ENCODE data around the gene MINDY4B.

MINDY4B gene

DNA sequence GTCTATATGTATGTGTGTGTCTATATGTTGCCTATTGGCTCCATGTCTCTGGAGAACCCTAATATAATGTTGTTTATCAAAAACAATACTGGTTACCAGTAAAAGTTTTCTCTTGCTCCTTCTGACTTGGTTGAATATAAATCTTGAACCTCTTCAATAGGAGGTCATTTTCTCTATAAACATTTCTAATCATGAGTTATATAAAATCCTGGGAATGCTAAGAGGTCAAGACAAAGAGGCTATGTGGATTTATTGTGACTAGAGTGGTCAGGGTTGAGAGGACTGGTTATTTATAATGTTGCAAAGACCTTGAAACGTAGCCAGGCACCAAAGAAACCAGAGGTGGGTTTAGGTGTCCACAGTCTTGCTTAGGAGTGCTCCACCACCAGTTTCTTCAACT is 1.2 kb upstream of the MINDY4B start:
- Histone ChIP-seq H3K4me3 (ENCODE audit: low read depth, low read length) (no peak overlapping the region), H3K4me1 (ENCODE audit: control insufficient read depth, insufficient read depth, low read length) (no peaks in the 10 kb centered on the region), H3K27ac (ENCODE audit: extremely low read depth, low read depth, low read length) (no peak overlapping the region), H3K36me3 (ENCODE audit: control insufficient read depth in 2 of 2, insufficient read depth in 1 of 2, low read length in 2 of 2) (no peaks in the 10 kb centered on the region), H3K9me3 (ENCODE audit: control insufficient read depth, insufficient read depth, low read depth, low read length) (no peaks in the 10 kb centered on the region)
- POLR2A ChIA-PET = no interaction called here
- TF ChIP-seq, protein P1, sequence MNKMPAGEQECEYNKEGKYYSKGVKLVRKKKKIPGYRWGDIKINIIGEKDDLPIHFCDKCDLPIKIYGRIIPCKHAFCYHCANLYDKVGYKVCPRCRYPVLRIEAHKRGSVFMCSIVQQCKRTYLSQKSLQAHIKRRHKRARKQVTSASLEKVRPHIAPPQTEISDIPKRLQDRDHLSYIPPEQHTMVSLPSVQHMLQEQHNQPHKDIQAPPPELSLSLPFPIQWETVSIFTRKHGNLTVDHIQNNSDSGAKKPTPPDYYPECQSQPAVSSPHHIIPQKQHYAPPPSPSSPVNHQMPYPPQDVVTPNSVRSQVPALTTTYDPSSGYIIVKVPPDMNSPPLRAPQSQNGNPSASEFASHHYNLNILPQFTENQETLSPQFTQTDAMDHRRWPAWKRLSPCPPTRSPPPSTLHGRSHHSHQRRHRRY (tag by site-specific recombination; IDR thresholded peaks at IDR 0.05) = no peak
- TF ChIP-seq, protein P2, sequence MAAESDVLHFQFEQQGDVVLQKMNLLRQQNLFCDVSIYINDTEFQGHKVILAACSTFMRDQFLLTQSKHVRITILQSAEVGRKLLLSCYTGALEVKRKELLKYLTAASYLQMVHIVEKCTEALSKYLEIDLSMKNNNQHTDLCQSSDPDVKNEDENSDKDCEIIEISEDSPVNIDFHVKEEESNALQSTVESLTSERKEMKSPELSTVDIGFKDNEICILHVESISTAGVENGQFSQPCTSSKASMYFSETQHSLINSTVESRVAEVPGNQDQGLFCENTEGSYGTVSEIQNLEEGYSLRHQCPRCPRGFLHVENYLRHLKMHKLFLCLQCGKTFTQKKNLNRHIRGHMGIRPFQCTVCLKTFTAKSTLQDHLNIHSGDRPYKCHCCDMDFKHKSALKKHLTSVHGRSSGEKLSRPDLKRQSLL (tag by site-specific recombination; IDR thresholded peaks at IDR 0.05) = no peak
- no peak for TF ChIP-seq WT1 (tag by site-specific recombination; IDR thresholded peaks at IDR 0.05)
- TF ChIP-seq ZIC2 (tag by site-specific recombination; IDR thresholded peaks at IDR 0.05) = no peak
- no peak for TF ChIP-seq ZFHX2 (tag by site-specific recombination; conservative IDR thresholded peaks at IDR 0.05)
- TF ChIP-seq ZNF221 (tag by site-specific recombination; IDR thresholded peaks at IDR 0.05; ENCODE audit: borderline replicate concordance) = no peak
- TF ChIP-seq, protein P3, sequence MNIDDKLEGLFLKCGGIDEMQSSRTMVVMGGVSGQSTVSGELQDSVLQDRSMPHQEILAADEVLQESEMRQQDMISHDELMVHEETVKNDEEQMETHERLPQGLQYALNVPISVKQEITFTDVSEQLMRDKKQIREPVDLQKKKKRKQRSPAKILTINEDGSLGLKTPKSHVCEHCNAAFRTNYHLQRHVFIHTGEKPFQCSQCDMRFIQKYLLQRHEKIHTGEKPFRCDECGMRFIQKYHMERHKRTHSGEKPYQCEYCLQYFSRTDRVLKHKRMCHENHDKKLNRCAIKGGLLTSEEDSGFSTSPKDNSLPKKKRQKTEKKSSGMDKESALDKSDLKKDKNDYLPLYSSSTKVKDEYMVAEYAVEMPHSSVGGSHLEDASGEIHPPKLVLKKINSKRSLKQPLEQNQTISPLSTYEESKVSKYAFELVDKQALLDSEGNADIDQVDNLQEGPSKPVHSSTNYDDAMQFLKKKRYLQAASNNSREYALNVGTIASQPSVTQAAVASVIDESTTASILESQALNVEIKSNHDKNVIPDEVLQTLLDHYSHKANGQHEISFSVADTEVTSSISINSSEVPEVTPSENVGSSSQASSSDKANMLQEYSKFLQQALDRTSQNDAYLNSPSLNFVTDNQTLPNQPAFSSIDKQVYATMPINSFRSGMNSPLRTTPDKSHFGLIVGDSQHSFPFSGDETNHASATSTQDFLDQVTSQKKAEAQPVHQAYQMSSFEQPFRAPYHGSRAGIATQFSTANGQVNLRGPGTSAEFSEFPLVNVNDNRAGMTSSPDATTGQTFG (tag by site-specific recombination; IDR thresholded peaks at IDR 0.05; ENCODE audit: borderline replicate concordance) = no peak
- TF ChIP-seq ZNF549 (tag by site-specific recombination; IDR thresholded peaks at IDR 0.05) = no peak
- TF ChIP-seq PRDM1 (tag by site-specific recombination; IDR thresholded peaks at IDR 0.05) = no peak
- TF ChIP-seq ZNF544 (tag by site-specific recombination; IDR thresholded peaks at IDR 0.05) = no peak
- no peak for TF ChIP-seq SP3 (tag by site-specific recombination; IDR thresholded peaks at IDR 0.05)
- TF ChIP-seq ZNF433 (tag by site-specific recombination; IDR thresholded peaks at IDR 0.05; ENCODE audit: low read depth) = no peak
- no peak for TF ChIP-seq ZNF621 (tag by site-specific recombination; IDR thresholded peaks at IDR 0.05)
- no peak for TF ChIP-seq RBAK (tag by site-specific recombination; IDR thresholded peaks at IDR 0.05)
- TF ChIP-seq ZNF416 (tag by site-specific recombination; IDR thresholded peaks at IDR 0.05) = no peak
- TF ChIP-seq, protein P4, sequence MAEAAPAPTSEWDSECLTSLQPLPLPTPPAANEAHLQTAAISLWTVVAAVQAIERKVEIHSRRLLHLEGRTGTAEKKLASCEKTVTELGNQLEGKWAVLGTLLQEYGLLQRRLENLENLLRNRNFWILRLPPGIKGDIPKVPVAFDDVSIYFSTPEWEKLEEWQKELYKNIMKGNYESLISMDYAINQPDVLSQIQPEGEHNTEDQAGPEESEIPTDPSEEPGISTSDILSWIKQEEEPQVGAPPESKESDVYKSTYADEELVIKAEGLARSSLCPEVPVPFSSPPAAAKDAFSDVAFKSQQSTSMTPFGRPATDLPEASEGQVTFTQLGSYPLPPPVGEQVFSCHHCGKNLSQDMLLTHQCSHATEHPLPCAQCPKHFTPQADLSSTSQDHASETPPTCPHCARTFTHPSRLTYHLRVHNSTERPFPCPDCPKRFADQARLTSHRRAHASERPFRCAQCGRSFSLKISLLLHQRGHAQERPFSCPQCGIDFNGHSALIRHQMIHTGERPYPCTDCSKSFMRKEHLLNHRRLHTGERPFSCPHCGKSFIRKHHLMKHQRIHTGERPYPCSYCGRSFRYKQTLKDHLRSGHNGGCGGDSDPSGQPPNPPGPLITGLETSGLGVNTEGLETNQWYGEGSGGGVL (tag by site-specific recombination; IDR thresholded peaks at IDR 0.05) = no peak
- CTCF ChIA-PET = interaction anchor here (0.7 kb wide), 1 partner anchor 1426 kb away, joined by 4 read pairs; no protein-coding TSS in a partner anchor

- ChIA-PET POLR2A (no interaction called here), CTCF (no interaction called here)
- no peak overlapping the region for H3K4me3 ChIP-seq (ENCODE audit: low read depth, low read length)
- H3K4me1 ChIP-seq (ENCODE audit: control insufficient read depth, insufficient read depth, low read length) = no peaks in the 10 kb centered on the region
- H3K27ac ChIP-seq (ENCODE audit: extremely low read depth, low read depth, low read length) = no peak overlapping the region
- TF ChIP-seq OSR2 (tag by site-specific recombination; IDR thresholded peaks at IDR 0.05) = no peak
- TF ChIP-seq ZFP69B (tag by site-specific recombination; IDR thresholded peaks at IDR 0.05) = no peak
- TF ChIP-seq ZNF621 (tag by site-specific recombination; IDR thresholded peaks at IDR 0.05) = no peak
- H3K36me3 ChIP-seq (ENCODE audit: control insufficient read depth in 2 of 2, insufficient read depth in 1 of 2, low read length in 2 of 2) = no peaks in the 10 kb centered on the region
- H3K9me3 ChIP-seq (ENCODE audit: control insufficient read depth, insufficient read depth, low read depth, low read length) = no peaks in the 10 kb centered on the region
Observed at GRCh38 chr3:150905746-150906145, 507 bp upstream of the MINDY4B start.
